Lower leg skin (tissue), 3 donors: Measurements from ENCODE around the gene MYF5.

Experiments used
- CTCF ChIP-seq, 3 donors: fragments of 450-650 bp; IDR thresholded peaks; one replicate each; pipeline ENCODE4 v1.5.1; 2016; ENCODE audit warnings: antibody characterized with exemption in 3 of 3, mild to moderate bottlenecking in 3 of 3, moderate library complexity in 2 of 3
- POLR2A ChIP-seq, 2 donors: fragments of 450-650 bp; IDR thresholded peaks; one replicate each; pipeline ENCODE4 v1.6.1; 2016 to 2017; ENCODE audit warnings: antibody characterized with exemption in 2 of 2, mild to moderate bottlenecking in 1 of 2, moderate library complexity in 1 of 2

- TF ChIP-seq CTCF (IDR thresholded peaks at IDR 0.05), result no peak
- TF ChIP-seq POLR2A (IDR thresholded peaks at IDR 0.05), result no peak
Measured at GRCh38 chr12:80766897-80767296, 50.2 kb downstream of the MYF5 start.
